ENCODE data around the gene USH2A.

The USH2A gene

DNA sequence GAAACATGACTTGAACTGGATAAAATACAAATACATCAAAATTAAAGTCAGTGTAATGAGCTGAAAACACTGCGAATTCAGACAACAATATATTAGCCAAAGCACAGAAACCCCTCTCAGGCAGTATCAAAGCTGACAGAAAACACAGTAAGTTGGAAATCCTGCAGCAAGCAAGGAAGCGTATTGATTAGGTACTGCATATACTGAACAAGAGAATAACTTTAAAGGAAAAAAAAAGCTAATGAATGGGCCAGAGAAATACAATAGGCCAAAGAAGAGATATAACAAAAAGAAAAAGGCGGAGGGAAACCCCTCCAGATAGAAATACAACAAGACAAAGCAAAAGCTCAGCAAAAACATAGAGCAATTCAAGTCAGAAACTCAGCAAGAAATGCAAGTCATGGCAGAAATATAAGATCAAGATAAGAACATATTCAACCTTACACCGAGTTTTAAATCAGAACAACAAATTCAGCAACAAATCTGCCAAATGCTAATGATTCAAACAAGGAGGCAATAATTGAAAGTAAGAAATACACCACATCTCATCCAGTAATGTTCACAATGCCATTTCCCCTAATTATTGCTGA is 299.0 kb downstream of the USH2A start:
- no peak for DNase-seq (ENCODE audit: low read depth in 3 of 3)

- no peak for DNase-seq (ENCODE audit: low read depth in 3 of 3)
Measured at GRCh38 chr1:216123446-216124191, 299.6 kb downstream of the USH2A start.

DNA sequence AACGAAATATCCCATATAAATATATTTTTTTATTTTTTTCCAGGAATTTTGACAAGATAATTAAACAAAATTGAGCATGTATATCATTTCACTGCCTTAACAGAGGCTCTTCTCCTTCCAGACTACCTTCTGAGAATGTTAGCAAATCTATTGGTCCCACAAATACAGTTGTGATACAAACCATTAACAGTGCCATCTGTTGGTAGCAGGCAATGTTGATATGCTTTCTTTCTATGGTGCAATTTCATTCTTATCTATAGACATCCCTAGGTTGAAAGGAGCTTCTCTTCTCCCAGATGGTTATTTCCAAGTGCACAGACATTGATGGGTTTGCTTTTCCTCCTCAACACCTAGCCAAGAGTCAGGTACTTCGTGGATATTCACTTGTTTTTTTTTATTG is 303.6 kb downstream of the USH2A start:
- no peak for DNase-seq (ENCODE audit: low read depth in 3 of 3)

DNA sequence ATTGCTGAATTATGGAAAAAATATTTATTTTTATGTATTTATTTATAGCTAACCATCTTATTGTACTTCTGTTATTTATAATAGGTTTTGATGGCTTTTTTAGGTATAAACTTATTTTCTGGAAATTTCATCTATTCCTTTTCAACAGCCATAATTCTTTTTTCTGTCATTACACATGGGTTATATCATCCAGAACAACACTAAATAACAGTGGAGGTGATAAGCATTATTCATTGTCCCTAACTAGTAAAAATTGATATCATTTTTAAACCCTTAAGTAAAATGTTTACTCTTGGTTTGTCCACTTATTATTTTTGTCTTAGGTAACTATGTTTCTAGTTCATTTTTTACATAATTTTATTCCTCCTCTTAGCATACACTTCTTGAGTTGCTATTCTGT is 309.1 kb downstream of the USH2A start:
- no peak for DNase-seq (ENCODE audit: low read depth in 3 of 3)

DNA sequence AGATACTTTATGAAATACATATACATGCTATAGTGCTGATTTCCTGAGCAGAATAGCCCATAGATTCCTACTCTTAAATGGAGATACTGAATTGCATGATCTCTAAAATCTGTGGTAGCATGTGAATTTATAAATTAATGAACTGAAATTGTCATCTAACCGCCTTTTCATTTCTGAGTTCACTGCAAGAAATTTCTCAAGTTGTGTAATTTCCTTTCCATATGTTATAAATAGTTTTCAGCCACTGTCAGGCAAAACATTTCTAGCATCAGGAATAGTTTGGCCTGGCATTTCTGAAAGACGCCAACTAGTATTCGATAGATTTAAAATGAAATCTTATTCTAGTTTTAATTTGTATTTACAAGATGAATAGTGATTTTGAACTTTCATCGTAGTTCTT is 310.1 kb downstream of the USH2A start:
- DNase-seq (ENCODE audit: low read depth in 3 of 3) = no peak

GRCh38 chr1:216111842-216112241 is 311.4 kb downstream of the USH2A start:
- DNase-seq (ENCODE audit: low read depth in 3 of 3) = no peak

- DNase-seq (ENCODE audit: low read depth in 3 of 3) = no peak
Measured at GRCh38 chr1:216095400-216095799, 327.8 kb downstream of the USH2A start.

DNA sequence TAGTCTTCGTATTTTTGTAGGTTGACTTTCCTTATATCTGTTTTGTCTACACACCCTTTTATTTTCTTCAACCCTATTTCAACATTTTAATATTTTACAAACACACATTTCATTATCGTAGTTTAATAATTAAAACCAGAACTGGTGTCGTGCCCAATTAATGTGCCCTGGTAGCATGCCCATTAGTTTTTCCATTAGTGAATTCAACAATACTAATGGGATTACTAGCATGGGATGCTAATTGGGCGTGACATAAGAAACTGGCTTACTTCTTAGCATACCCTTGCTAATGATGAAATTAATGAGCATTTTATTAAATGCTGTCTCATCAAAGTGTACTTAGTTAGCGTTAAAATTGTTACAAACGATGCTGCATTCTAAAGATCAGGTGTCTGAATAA is 332.7 kb downstream of the USH2A start:
- no peak for DNase-seq (ENCODE audit: low read depth in 3 of 3)

DNA sequence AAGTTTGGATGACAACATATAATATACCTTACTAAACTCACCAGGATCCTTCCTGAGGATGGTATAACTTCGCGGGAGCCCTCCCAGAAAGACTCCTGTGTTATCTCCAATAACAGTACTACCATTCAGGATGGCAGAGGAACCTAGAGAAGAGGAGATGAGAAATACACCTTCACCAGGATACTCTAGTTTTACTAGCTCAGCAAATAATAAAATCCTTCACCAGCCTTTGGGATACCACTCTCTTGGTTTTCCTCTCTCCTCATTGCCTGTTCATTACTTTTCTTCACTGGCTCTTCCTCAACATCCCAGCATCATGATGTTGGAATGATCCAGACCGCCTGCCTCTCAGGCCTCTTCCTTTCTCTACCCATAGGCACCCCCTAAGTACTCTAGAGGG is 336.6 kb downstream of the USH2A start:
- DNase-seq (ENCODE audit: low read depth in 3 of 3) = no peak

DNA sequence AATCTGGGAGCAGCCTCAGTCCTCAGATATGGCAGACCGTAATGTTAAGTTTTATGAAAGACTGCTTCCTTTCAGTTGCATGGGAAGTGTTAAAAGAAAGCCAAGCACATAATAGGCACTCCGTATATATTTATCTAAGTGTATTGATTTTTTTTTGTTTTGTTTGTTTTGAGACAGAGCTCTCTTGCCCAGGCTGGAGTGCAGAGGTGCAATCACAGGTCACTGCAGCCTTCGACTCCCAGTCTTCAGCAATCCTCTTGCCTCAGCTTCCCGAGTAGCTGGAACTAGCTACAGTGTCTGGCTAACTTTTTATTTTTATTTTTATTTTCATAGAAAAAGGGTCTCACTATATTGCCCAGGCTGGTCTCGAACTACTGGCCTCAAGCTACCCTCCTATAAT is 341.8 kb downstream of the USH2A start:
- DNase-seq (ENCODE audit: low read depth in 3 of 3) = no peak

DNA sequence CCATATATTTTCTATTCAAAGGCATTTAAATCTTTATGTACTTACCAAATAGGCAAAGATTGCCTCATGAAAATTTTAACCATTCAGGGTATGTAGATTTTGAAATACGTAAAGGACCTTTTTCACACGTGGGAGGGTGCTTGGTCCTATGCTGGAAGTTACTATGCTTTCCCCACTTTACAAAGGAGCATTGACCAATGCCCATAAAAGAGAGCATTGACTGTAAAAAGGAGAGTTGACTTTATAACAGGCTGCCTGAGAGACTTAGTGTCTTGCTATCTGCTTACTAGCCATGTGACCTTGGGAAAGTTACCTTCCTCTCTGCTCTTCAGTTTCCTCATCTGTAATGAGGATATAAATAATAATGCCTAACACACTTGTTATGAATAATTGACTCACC is 346.5 kb downstream of the USH2A start:
- no peak for DNase-seq (ENCODE audit: low read depth in 3 of 3)

DNA sequence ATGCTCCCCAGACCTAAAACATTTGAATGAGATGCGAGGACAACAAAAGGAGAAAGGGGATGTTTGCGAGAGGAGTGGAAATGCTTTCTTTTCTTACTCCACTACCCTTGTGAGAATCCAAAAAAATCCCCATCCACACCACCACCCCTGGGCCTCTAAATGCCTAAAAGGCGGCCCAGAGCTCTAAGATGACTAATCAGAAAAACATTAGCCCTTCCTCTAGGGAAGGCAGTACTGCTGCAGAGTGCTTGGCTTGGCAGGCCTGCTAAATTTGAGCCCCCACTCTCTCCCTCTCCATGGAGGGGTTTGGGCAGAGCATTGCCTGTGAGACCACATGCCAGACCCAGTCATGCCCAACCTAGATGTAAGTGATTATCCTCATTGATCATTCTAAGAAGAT is 347.9 kb downstream of the USH2A start:
- DNase-seq (ENCODE audit: low read depth in 3 of 3) = no peak

GRCh38 chr1:216073793-216074595 is 349.3 kb downstream of the USH2A start:
- no peak for DNase-seq (ENCODE audit: low read depth in 3 of 3)

GRCh38 chr1:216071262-216071661 is 352.0 kb downstream of the USH2A start:
- no peak for DNase-seq (ENCODE audit: low read depth in 3 of 3)

DNA sequence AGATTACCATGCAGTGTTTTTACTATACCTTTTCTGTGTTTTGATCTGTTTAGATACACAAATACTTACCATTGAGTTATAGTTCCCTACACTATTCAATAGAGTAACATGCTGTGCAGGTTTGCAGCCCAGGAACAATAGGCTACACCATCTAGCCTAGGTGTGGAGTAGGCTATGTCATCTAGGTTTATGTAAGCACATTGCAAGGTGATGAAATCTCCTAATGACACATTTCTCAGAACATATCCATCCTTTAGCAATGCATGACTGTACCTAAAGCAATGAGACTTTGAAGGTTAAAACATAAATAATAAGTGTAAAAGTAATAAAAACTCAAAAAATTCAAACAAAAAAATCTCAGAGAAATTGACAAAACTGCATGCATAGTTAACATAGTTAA is 358.6 kb downstream of the USH2A start:
- DNase-seq (ENCODE audit: low read depth in 3 of 3) = no peak

- DNase-seq (ENCODE audit: low read depth in 3 of 3) = no peak
Measured at GRCh38 chr1:216057947-216058346, 365.3 kb downstream of the USH2A start.

- DNase-seq (ENCODE audit: low read depth in 3 of 3) = no peak
Measured at GRCh38 chr1:216057063-216057462, 366.2 kb downstream of the USH2A start.

DNA sequence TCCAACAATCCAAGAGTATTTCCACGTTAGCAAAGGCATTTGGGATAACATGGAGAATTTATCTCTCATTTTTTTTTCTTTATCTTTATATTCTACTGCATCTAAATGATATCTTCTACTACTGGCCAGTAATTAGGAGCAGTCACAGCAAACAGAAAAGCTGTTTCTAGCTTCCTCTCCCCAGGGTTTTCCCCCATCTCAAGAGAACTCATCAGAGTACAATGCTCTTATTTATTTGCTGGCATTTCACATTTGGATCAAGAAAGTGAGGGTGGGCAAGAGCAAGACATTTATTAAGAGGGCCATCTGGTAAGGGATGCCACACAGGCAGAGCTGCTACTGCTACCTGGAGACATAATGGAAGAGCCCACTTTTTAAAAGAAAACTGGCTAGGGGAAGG is 368.2 kb downstream of the USH2A start:
- no peak for DNase-seq (ENCODE audit: low read depth in 3 of 3)

DNA sequence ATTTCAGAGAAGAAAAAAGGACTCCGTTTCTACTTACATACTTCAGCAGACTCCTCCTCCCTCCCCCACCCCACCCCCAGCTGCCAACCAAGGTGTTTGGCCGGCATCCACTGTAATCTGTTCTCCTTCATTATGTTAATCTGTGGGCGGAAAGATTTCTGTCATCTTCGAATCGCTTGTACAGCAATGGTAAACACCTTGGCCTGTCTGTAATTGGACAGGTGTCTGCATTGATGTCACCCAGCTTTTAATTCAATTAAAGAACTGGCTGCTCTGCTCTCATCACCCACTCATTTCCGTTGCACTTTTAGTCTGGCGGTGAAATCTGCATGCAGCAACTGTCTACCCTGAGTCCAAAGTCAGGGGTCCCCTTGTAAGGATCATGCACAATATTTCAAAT is 368.6 kb downstream of the USH2A start:
- DNase-seq (ENCODE audit: low read depth in 3 of 3) = no peak

DNA sequence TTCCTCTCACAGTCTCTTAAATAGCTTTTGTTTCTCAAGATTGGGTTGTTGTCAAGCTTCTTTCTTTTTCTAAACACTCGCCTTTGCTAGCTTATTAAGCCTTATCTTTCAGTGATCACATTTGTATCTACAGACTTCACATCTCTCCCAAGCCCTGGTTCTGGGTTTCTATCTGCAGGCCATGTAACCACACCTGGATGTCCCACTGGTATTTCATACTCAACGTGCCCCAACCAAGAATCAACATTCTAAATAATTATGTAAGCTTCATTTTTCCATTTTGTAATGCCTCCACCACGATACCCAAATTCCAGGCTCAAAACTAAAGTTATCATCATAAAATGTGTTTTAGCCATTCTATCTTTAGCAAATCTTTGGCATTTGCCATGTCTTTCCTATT is 372.2 kb downstream of the USH2A start:
- no peak for DNase-seq (ENCODE audit: low read depth in 3 of 3)

DNA sequence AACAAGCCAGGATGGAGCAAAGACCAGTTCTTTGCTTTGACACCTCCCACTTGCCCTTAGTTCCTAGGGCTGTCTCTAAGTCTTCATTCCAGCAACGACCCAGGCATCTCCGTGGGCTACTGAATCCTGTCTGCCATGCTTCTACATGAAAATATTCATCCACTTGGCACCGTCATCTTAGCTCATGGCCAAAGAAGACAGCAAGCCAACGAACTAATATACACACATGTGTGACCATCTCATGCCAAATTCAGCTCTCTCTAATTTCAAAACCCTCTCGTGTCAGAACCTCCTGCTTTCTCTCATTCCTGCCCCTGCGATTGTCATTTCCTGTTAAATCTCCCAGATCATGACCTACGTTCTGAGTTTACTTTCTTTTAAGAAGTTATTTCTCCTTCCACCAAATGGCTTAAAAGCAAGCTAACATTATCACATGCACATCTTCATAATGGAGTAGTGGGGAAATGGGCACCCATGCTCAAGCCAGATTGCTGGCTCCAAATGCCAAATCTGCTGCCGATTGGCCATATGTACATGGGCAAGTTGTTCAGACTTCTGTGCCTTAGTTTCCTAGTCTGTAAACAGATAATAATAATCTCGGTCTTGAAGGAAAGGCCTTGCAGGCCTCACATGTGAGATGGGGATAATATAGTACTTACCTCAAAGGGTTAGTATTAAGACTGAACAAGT is 373.4 kb downstream of the USH2A start:
- no peak for DNase-seq (ENCODE audit: low read depth in 3 of 3)

DNA sequence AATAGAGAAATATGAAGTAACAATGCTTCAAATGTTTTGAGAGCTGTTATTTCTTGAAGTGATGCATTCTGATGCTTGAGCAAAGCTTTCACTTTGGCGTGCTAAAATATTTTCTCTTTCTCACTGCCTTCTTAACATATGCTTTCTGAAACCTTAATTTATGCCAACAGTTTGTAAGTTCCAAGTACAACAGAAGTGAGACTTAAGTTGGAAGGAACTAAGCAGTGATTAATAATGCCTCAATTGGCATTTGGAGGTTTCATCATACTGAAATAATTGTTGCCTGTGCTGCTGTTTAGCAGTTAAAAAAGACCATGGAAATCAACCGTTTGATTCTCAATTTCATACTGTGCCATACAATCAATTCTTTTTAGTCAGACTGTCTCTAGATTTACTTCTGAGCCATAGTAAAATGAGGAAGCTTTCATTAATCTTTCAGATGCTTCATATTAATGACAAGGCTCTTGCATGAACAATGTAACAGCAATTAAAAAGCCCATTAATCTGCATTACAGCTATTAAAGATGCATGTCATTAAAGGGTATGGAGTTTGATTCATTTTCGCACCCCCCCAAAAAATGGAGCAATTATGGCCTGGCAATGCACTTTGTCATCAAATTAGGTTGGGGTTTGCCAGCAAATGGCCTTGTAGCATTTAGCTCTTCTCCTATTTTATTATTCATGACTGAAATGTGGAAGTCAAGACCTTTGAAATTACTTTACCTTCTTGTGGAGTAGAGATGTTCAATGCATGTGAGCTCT is 375.3 kb downstream of the USH2A start:
- no peak for DNase-seq (ENCODE audit: low read depth in 3 of 3)
